Activated CD8-positive, alpha-beta T cell treated with anti-CD3 and anti-CD28 coated beads, Interleukin-2, amount 10 ng/mL, durations not matched to agents 7 days and 5 days (primary cell): ENCODE data around the gene SNAPC4. TPM values are rescaled to one million over a fixed set of nuclear protein-coding genes. Genes with fewer than 3 reads are reported as not detected.
A peak's percentile ranks its signal among the peaks of the same experiment; 100 is the strongest.

Source experiments
- ATAC-seq: fragments of 150-1000 bp; cut with Tn5 transposase; one replicate; pipeline ENCODE4 v1.10.0; 2021; ENCODE audit warnings: moderate library complexity
- CTCF ChIA-PET: fragments of 350-600 bp; sonication (Branson Sonifier 250); formaldehyde crosslinking; loops from one replicate; lab custom pipeline; 2021; ENCODE audit warnings: antibody characterized with exemption; lab: Charles Lee
- POLR2A ChIA-PET: fragments of 350-600 bp; sonication (Branson Sonifier 250); formaldehyde crosslinking; loops from one replicate; lab custom pipeline; 2021; ENCODE audit warnings: antibody characterized with exemption; lab: Charles Lee
- DNase-seq: peaks from one replicate; pipeline ENCODE4 v3.0.0-alpha.2; 2020
- H3K27ac Mint-ChIP-seq: one replicate; pipeline ENCODE4 v1.8.0; 2021; ENCODE audit warnings: mild to moderate bottlenecking, mixed read lengths
- H3K27me3 Mint-ChIP-seq: one replicate; pipeline ENCODE4 v1.8.0; 2021; ENCODE audit warnings: low read depth, mixed read lengths
- H3K36me3 Mint-ChIP-seq: one replicate; pipeline ENCODE4 v1.8.0; 2021; ENCODE audit warnings: low read depth, mixed read lengths
- H3K4me1 Mint-ChIP-seq: one replicate; pipeline ENCODE4 v1.8.0; 2021; ENCODE audit warnings: low read depth, mixed read lengths
- H3K4me3 Mint-ChIP-seq: one replicate; pipeline ENCODE4 v1.8.0; 2021; ENCODE audit warnings: mild to moderate bottlenecking, mixed read lengths
- H3K9me3 Mint-ChIP-seq: one replicate; pipeline ENCODE4 v1.8.0; 2022; ENCODE audit warnings: mixed read lengths; ENCODE audit not compliant: insufficient read depth
- total RNA-seq, 2 experiments: library from RNA; stranded (reverse); gene quantifications; one replicate each; pipeline ENCODE4 v1.2.3, GENCODE V29; 2021

The SNAPC4 gene
- total RNA-seq, 2 experiments from 2014 or later = 9.5 to 9.6 TPM

DNA sequence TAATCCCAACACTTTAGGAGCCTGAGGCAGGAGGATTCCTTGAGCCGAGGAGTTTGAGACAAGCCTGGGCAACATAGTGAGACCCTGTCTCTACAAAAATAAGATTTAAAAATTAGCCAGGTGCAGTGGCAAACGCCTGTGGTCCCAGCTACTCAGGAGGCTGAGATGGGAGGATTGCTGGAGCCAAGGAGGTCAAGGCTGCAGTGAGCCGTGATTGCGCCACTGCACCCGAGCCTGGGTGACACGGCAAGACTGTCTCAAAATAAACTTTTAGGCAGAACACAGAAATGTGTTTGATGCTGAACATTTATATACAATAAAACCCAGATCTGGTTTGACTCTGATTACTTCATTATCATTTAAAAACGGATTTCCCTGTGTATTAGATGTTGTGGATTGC is 5.5 kb upstream of the SNAPC4 start:
- Mint-ChIP-seq H3K36me3 (peaks cover 60% of the 10 kb centered on the region), H3K4me1 (peaks cover 78% of the 10 kb centered on the region), H3K27ac (no peak overlapping the region), H3K4me3 (no peak overlapping the region), H3K27me3 (no peaks in the 10 kb centered on the region), H3K9me3 (no peaks in the 10 kb centered on the region)
- ChIA-PET POLR2A (no interaction called here), CTCF (no interaction called here)
- DNase-seq (no peak), ATAC-seq (no peak)

DNA sequence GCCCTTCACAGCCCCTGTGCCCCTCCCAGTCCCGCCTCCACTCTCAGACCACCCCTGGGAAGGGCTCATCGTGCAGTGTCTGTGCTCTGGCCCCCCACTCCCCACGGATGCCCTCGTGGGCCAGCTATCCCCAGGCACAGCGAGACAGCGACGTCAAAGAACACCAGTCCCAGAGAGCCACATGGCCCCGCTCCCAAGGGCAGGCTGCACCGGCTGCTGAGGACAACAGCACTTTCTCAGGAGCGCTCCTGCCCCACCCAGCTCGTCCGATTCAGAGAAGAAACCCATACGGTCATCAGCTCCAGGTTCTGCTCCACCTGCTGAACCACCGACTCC is 4.8 kb upstream of the SNAPC4 start:
- DNase-seq (no peak), ATAC-seq (no peak)
- H3K36me3 Mint-ChIP-seq = peaks cover 57% of the 10 kb centered on the region
- no peaks in the 10 kb centered on the region for H3K27me3 Mint-ChIP-seq
- CTCF ChIA-PET = interaction anchor here (1.1 to 2.0 kb wide), 2 partner anchors 15 to 41 kb away, joined by 3 to 8 read pairs; partner anchors contain the start of gene DNLZ
- no peaks in the 10 kb centered on the region for H3K9me3 Mint-ChIP-seq
- H3K27ac Mint-ChIP-seq = peak overlapping the region; percentile 85
- peak overlapping the region; percentile 65 for H3K4me3 Mint-ChIP-seq
- POLR2A ChIA-PET = interaction anchor here (1.6 to 1.9 kb wide), 2 partner anchors 12 to 41 kb away, joined by 3 to 8 read pairs; partner anchors contain the start of gene DNLZ
- H3K4me1 Mint-ChIP-seq = peaks cover 78% of the 10 kb centered on the region

DNA sequence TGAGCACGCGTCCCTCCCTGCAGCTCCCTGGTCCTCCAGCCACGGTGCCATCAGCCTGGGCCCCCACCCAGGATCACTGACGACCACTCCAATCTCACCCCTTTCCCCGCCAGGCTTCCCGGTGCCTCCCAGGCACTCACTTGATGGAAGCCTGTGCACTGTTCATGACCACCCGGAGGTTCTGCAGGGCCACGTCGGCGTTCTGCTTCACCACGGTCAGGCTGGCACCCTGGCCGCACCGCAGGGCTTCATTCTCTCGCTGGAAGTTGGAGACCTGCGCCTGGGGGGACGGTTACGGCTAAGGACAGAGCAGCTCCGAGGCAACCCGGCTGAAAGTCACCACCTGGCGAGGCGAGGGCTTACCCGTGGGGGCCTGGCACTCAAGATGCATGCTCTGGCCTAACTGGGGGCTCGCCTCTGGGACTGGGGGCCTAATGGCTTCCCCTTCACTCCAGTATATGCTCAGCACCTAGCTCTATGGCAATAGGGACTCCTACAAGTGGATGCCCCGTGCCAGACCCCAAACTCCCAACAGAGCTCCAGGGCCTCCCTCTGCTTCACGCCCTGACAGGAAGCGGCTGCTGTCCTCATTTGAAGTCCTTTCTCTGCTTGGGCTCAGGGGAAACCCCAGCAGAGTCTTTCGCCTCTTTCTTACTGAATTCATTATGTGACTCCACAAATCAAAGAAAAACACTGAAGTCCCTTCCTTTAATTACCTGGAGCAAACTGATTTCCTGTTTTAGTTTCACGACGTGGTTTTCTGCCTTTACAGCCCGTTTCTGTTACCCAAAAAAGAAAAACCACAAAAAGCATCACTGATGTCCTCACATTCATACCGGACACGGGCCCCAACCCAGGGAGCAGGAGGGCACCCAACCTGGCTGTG is 4.2 kb upstream of the SNAPC4 start:
- Mint-ChIP-seq H3K4me3 (peak overlapping the region; percentile 65), H3K4me1 (peaks cover 75% of the 10 kb centered on the region), H3K27me3 (no peaks in the 10 kb centered on the region), H3K36me3 (peaks cover 57% of the 10 kb centered on the region), H3K9me3 (no peaks in the 10 kb centered on the region), H3K27ac (peak overlapping the region; percentile 85)
- ATAC-seq (peak; percentile 7), DNase-seq (peak; percentile 67)
- ChIA-PET CTCF (interaction anchor here (0.9 to 2.0 kb wide), 5 partner anchors 13 to 91 kb away, joined by 3 to 8 read pairs (median 3); partner anchors contain the start of gene DNLZ), POLR2A (interaction anchor here (0.7 to 1.9 kb wide), 6 partner anchors 12 to 435 kb away, joined by 3 to 8 read pairs (median 4); partner anchors contain the start of gene DNLZ)

DNA sequence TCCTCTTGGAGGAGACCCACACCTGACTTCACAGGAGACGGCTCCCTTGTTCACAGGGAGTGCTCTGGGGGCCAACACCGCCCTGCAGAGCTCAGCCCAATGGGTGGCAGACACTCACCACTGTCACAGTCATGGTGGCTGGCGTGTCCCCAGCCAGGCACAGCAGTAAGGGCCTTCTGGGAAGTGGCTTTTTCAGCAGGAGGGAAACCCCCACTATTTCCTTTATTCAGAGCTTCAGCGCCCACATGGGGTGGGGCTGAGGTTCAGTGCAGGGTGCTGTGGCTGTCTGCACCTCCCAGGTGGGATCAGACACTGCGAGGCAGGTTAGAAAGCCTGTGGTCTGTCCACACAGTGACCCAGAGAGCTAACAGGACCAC is 3.6 kb upstream of the SNAPC4 start:
- H3K9me3 Mint-ChIP-seq = no peaks in the 10 kb centered on the region
- H3K36me3 Mint-ChIP-seq = peaks cover 52% of the 10 kb centered on the region
- H3K4me1 Mint-ChIP-seq = peaks cover 75% of the 10 kb centered on the region
- DNase-seq (peak; percentile 89), ATAC-seq (peak; percentile 78)
- ChIA-PET CTCF (interaction anchor here (0.6 to 2.0 kb wide), 6 partner anchors 13 to 489 kb away, joined by 3 to 8 read pairs (median 3); partner anchors contain the start of gene DNLZ), POLR2A (interaction anchor here (0.9 to 1.9 kb wide), 5 partner anchors 11 to 40 kb away, joined by 3 to 8 read pairs (median 3); partner anchors contain the start of gene DNLZ)
- no peaks in the 10 kb centered on the region for H3K27me3 Mint-ChIP-seq
- H3K4me3 Mint-ChIP-seq = peak overlapping the region; percentile 65
- peak overlapping the region; percentile 85 for H3K27ac Mint-ChIP-seq

DNA sequence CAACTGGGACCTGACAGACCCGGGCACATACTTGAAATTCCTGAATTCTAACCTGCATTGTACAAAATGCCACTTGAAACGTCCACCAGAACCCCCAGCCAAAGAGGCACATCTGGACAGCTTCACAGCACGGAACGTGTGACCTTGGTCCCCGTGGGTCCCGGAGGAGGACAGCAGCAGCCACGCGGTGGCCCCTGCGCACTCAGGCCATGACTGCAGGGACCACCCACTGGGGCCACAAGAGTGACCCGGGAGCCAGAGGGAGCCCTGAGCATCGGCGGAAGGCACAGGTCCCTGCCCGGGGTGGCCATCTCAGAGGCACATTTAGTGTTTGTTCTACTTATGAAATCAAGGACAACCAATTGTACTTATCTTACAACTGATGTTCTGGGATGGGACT is 2.1 kb upstream of the SNAPC4 start:
- H3K4me1 Mint-ChIP-seq = peaks cover 70% of the 10 kb centered on the region
- peak overlapping the region; percentile 71 for H3K27ac Mint-ChIP-seq
- H3K9me3 Mint-ChIP-seq = no peaks in the 10 kb centered on the region
- H3K4me3 Mint-ChIP-seq = no peak overlapping the region
- no peaks in the 10 kb centered on the region for H3K27me3 Mint-ChIP-seq
- CTCF ChIA-PET = interaction anchor here (1.1 to 1.6 kb wide), 3 partner anchors 17 to 135 kb away, joined by 3 to 8 read pairs (median 6); no protein-coding TSS in a partner anchor
- ATAC-seq (no peak), DNase-seq (no peak)
- H3K36me3 Mint-ChIP-seq = peaks cover 45% of the 10 kb centered on the region
- POLR2A ChIA-PET = interaction anchor here (0.9 to 2.5 kb wide), 2 partner anchors 8 to 17 kb away, joined by 5 to 13 read pairs; partner anchors contain the start of genes ENTR1 and PMPCA

DNA sequence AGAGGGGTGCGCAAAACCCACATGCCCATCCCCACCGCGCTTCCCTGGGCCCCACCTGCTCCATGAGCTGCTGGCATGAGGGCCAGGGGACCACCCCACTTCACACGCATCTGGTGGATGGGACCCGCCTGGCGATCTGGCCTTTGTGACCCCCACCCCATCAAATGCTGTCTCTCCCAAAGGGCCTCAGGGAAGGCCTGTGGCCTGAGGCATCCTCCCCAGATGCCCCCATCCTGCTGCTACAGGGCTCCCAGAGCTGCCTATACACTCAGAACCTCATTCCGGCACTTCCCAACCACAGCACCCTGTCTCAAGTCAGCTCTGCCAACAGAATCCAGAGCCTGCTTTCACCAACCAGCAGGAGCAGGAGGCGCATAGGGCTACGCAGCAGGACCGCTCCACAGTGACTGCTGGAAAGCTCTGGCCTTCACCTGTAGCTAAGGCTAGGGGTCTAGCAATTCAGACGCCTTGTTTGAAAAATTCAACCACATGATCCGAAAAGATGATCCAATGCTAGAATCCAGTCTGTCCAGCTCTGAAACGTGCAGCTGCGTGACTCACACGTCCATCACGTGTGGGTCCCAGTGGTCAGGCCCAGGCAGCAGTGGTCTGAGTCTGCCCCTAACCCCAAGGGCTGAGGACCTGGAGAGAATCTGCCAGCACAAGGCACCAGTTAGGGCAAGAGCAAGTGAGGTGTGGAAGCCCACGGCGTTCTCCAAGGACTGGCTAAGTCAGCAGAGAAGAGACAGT is 1.4 kb upstream of the SNAPC4 start:
- ATAC-seq (no peak), DNase-seq (no peak)
- peaks cover 65% of the 10 kb centered on the region for H3K4me1 Mint-ChIP-seq
- ChIA-PET CTCF (interaction anchor here (0.8 to 1.7 kb wide), 14 partner anchors 8 to 389 kb away, joined by 3 to 14 read pairs (median 4); partner anchors contain the start of gene DNLZ), POLR2A (interaction anchor here (0.9 to 2.5 kb wide), 4 partner anchors 9 to 40 kb away, joined by 3 to 13 read pairs (median 4); partner anchors contain the start of genes DNLZ, ENTR1 and PMPCA)
- no peaks in the 10 kb centered on the region for H3K27me3 Mint-ChIP-seq
- H3K36me3 Mint-ChIP-seq = peaks cover 45% of the 10 kb centered on the region
- peak overlapping the region; percentile 61 for H3K27ac Mint-ChIP-seq
- no peak overlapping the region for H3K4me3 Mint-ChIP-seq
- no peaks in the 10 kb centered on the region for H3K9me3 Mint-ChIP-seq

DNA sequence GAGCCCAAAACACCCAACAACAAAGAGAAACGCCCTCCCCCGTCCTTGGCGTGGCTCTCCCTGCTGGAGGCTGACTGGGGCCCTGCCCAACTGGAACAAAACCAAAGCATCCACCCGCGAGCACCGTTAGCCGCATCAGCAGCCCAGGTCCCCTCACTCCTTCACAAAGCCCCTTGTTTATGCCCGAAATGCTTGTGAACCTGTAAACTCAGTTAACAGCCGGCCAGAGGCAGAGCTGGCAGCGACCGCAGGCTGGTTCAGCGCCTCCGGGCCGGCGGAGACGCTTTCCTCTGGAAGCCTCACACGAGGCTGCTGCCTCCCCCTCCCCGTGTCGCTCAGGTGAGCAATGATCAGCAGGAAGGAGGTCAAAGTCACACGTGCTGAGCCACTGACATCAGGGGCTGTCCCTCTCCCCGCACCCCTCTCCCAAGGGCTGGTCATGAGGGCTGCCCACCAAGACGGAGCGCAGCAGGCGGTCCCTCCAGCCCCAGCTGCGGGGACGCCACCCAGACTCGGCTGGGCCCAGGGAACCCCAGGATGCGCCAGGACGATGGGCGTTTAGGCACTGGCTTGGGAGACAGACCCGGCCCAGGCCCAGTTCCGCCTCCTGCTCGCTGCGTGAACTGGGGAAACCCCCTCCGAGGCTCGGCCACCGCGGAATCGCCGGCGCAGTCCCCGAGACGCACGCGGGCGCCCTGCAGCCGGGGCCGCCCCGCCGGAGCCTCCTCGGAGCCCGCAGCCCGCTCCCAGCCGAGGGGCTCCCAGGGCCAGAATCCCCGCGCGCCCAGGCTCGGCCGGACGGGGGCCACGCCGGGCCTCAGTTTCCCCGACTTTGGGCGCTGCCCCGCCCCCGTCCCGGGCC is 563 bp downstream of the SNAPC4 start:
- POLR2A ChIA-PET = interaction anchor here (2.5 kb wide), 1 partner anchor 11 kb away, joined by 13 read pairs; the partner anchor contains the start of genes ENTR1 and PMPCA
- peaks cover 48% of the 10 kb centered on the region for H3K4me1 Mint-ChIP-seq

DNA sequence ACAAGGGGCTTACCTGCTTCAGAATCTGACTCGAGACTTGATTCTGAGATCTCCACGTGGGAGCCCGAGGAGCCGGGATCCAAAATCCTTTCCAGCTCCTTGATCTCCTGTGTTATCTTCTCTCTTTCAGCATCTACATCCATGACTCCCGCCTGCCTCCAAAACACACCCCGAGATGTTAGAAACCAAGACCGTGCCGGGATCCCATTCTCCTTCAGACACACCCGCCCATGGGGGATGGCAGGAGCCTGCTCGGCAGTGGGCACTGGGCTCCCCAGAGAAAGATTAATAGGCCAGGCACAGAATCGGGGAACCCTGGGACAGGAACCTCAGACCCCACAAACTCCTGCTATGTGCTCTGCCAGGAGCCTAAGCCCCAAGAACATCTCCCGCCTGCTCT is 1.7 kb downstream of the SNAPC4 start:
- POLR2A ChIA-PET = interaction anchor here (1.2 kb wide), 1 partner anchor 34 kb away, joined by 3 read pairs; no protein-coding TSS in a partner anchor

More for the DNA sequence above, 563 bp downstream of the SNAPC4 start:
- peak; percentile 43 for DNase-seq
- H3K27me3 Mint-ChIP-seq = no peaks in the 10 kb centered on the region
- peaks cover 38% of the 10 kb centered on the region for H3K36me3 Mint-ChIP-seq
- ATAC-seq = peak; percentile 32
- peak overlapping the region; percentile 77 for H3K27ac Mint-ChIP-seq
- CTCF ChIA-PET = interaction anchor here (1.0 to 1.8 kb wide), 4 partner anchors 10 to 86 kb away, joined by 3 to 4 read pairs (median 4); no protein-coding TSS in a partner anchor
- peak overlapping the region; percentile 83 for H3K4me3 Mint-ChIP-seq
- H3K9me3 Mint-ChIP-seq = no peaks in the 10 kb centered on the region

DNA sequence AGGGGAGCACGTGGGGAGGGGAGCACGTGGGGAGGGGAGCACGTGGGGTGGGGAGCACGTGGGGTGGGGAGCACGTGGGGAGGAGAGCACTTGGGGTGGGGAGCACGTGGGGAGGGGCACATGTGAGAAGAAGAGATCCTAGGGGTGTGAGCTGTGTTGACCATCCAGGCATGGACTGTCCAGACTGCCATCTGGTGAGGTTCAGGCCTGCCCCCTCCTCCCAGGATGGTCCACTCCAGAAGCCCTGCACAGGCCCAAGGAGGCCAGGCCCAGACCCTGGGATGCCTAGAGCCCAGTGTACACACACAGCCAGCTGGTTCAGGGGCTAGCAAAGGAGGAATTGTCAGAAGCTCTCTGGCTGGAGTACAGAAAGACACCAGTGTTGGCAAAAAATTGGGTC is 2.3 kb downstream of the SNAPC4 start:
- H3K4me1 Mint-ChIP-seq = peaks cover 33% of the 10 kb centered on the region
- H3K4me3 Mint-ChIP-seq = no peak overlapping the region
- no peaks in the 10 kb centered on the region for H3K27me3 Mint-ChIP-seq
- H3K36me3 Mint-ChIP-seq = peaks cover 30% of the 10 kb centered on the region
- ATAC-seq = no peak
- POLR2A ChIA-PET = interaction anchor here (0.6 to 1.2 kb wide), 2 partner anchors 34 to 78 kb away, joined by 3 read pairs; no protein-coding TSS in a partner anchor
- DNase-seq = no peak
- no peak overlapping the region for H3K27ac Mint-ChIP-seq
- CTCF ChIA-PET = interaction anchor here (2.3 kb wide), 1 partner anchor 13 kb away, joined by 6 read pairs; no protein-coding TSS in a partner anchor
- H3K9me3 Mint-ChIP-seq = no peaks in the 10 kb centered on the region

More for the DNA sequence above, 1.7 kb downstream of the SNAPC4 start:
- ATAC-seq (no peak), DNase-seq (no peak)
- Mint-ChIP-seq H3K27me3 (no peaks in the 10 kb centered on the region), H3K27ac (no peak overlapping the region), H3K36me3 (peaks cover 32% of the 10 kb centered on the region), H3K4me3 (peak overlapping the region; percentile 83), H3K9me3 (no peaks in the 10 kb centered on the region), H3K4me1 (peaks cover 37% of the 10 kb centered on the region)
- CTCF ChIA-PET = interaction anchor here (1.7 to 2.3 kb wide), 3 partner anchors 13 to 85 kb away, joined by 4 to 6 read pairs (median 4); no protein-coding TSS in a partner anchor

DNA sequence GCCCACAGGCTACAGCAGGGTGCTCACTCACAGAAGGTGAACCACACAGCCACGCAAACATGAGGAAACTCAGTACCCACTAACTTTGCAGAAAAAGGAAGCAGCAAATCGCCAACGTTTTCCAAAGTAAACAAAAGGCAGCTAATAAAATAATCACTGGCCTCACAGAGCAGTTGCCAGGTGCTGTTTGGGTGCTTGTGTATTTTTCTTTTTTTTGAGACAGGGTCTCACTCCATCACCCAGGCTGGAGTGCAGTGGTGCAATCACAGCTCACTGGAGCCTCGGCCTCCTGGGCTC is 3.8 kb downstream of the SNAPC4 start:
- Mint-ChIP-seq H3K4me3 (no peak overlapping the region), H3K9me3 (no peaks in the 10 kb centered on the region), H3K27ac (no peak overlapping the region), H3K36me3 (peaks cover 24% of the 10 kb centered on the region), H3K4me1 (peaks cover 23% of the 10 kb centered on the region), H3K27me3 (no peaks in the 10 kb centered on the region)
- CTCF ChIA-PET = interaction anchor here (0.8 to 2.3 kb wide), 3 partner anchors 12 to 33 kb away, joined by 3 to 9 read pairs (median 6); partner anchors contain the start of gene DNLZ
- POLR2A ChIA-PET = no interaction called here
- ATAC-seq = no peak
- no peak for DNase-seq
